ENCODE measurements around the gene TRIP12.
"Not testable (repeated sequence)": the region's sequence is repeated elsewhere in the genome, so short reads cannot be mapped to it uniquely, and the experiment has no call there.

The TRIP12 gene

DNA sequence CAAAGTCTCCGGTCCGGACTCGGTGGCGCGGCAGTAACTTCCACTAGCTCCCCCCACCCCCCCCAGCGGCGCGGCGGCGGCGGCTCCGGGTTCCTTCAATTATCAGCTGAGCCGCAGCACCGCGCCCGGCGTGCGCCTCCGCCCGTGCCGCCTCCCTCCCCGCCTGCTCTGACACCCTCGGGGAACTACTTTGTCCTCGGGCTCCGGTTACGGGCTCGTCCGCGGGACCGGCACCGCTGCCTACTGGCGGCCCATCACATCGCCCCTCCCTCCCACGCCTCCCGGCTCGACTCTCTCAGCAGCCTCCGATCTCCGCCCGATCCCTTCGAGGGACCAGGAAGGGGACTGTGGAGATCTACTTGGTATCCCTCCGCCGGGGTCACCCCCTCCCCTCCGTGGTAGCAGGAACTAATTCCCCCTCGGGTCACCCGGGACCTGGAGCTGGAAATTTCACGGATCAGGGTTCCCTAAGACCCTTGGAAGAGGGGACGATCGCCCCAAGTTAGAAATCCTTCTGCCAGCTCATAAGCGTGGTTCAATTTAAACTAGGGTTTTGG, at the start of gene TRIP12:
Gene TRIP12 (minus strand): TSS at position 118 of the 557 bp plus-strand sequence. CDS start 41,930 bp downstream, outside the sequence.
- DNase-seq = peak; percentile 90

DNA sequence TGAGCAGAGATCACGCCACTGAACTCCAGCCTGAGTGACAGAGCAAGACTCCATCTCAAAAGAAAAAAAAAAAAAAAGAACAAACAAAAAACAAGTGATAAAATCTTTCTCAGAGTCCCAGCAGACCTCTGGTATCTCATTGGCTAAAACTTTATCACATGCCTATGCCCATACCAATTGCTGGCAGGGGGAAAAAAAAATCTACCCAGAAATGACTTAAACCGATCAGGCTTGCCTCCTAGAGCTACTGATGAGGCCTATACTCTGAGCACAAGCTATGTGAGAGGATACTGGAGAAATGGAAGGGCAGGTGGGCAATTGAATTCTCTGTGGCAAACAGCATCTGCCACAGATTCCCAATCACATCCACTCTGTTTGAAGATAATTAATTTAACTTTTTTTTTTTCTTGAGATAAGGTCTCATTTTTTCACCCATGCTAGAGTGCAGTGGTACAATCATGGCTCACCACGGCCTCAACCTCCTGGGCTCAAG, 49.5 kb upstream of the TRIP12 start:
- DNase-seq = no peak

DNA sequence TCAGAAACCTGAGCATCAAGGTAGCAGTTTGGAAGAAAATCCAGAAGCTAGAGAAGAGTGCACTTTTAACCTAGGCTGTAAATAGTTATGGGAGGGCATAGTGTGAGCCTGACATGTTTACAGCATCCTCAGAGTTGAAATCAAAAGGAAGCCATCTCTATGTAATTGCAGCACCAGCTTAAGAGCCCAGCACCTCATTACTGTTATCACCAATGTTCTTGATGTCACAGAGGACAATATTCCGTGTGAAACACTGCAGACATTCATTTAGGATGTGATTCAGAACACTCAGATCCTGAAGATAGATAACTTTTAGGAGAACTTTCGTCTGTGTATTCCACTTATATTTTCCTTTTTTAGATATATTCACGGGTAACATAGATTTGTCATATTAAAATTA, 48.6 kb upstream of the TRIP12 start:
- no peak for DNase-seq

DNA sequence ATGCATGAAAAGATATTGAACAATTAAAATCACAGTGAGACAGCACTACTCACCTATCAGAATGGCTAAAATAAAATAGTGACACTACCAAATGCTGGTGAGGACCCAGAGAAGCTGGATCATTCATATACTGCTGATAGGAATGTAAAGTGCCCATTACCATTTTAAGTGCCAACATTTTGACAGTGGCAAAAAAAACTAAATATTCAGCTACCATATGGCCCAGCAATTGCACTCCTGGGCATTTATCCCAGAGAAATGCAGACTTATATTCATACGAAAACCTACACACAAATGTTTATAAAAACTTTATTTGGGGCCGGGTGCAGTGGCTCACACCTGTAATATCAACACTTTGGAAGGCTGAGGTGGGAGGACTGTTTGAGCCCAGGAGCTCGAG, 48.1 kb upstream of the TRIP12 start:
- no peak for DNase-seq

DNA sequence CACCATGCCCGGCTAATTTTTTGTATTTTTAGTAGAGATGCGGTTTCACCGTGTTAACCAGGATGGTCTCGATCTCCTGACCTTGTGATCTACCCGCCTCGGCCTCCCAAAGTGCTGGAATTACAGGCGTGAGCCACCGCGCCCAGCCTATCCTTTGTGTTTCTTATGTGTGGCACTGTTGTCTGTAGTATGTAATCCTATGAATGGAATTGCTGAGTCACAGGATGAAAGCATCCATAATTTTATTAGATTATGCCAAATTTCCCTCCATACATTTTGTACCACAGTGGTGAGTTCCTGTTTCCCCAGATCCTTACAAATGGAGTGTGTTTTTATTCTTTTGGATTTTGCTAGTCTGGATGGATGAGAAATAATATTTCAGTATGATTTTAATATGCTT, 41.8 kb upstream of the TRIP12 start:
- DNase-seq = not testable (repeated sequence)

DNA sequence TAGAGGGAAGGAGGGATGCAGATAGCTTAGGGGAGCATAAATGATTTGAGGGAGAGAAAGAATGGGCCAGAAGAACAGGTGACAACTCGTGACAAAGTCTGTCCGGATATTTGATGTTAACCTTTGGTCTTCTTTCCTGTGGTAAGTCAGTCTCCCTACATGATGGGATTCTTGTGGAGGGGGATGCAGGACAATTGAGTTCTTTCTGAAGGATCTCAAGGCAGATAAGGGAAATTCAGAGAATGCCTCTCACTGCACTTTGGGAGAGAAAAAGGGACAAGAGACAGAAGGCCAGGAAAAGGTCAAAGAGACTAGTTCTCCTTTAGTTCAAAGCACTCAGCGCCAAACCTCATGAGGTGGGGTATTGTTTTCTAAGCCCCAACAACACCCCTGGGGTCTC, 34.7 kb upstream of the TRIP12 start:
- DNase-seq = no peak

DNA sequence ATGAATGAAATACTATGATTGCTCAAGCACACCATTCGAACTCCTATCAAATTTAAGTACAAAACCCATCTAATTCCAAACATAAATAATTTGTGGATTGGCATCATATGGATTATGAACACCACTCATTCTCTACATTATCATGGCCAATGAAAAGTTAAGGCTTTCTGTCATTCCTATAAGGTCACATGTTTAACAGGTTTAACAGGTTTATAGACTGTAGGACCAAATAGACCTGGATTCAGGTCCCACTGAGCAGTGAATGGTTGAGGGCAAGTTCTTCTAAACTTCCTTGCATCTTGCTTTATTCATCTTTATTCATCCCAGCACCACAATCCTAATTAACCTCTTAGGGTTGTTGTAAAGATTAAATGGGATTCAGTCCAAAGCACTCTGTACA, 33.9 kb upstream of the TRIP12 start:
- DNase-seq = no peak

DNA sequence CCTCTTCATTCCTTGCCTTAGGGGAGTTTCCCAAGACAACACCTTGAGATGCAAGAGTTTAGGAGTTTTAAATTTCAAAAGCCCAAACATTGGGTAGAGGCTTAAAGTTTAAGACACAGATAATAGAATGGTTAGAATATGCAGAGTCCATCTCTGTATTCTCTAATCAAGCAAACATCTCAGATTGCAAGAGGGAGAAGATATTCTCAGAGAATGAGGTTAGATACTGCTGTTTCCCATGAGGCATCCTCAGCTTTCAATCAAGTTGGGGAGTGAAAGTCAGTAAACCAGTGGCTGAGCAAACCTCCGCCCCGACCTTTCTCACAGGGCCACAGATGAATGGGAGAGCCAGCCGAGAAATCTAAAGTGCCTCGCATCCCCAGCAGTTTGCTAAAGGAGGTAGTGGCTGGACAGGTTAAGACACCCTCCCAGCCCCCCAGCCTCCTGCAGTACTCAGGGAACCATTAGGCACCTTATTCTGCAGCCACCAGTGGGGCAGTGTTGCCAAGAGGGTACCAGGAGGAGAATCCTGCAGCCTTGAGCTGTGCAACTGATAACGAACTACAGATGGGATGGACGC, 30.5 kb upstream of the TRIP12 start:
- no peak for DNase-seq

DNA sequence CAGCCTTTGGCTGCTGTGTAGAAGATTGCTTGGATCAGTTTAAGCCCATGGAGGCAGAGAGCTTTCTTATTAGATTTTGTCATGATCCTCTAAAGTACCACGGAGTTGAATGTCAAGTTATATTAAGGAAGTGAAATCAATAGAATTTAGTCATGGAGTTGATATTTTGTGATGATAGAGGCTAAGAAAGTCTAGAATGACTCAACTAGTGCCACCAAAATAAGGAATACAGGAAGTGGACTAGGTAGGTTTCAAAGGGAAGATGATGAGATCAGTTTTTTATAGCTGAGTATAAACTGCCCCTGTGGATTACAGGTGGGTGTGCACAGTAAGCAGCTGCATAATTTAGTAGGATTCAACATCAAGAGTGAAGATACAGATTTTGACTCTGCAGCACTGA, 25.7 kb upstream of the TRIP12 start:
- DNase-seq = no peak

DNA sequence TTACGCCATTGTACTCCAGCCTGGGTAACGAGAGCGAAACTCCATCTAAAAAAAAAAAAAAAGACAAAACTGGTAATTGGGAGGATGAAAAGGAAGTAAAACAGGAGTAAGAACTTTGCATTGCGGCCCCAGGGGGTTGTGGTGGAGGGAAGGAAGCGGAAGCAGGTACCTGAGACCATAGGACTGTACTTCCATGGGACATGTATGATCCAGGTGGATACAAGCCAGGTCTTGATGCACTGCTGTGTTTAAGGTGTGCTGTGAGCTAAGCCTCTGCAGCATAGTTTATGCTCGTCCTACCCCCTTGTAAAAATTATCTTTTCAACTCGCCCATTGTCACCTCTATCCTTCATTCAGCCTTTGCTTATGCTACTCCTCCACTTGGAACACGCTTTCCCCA, 24.2 kb upstream of the TRIP12 start:
- no peak for DNase-seq

DNA sequence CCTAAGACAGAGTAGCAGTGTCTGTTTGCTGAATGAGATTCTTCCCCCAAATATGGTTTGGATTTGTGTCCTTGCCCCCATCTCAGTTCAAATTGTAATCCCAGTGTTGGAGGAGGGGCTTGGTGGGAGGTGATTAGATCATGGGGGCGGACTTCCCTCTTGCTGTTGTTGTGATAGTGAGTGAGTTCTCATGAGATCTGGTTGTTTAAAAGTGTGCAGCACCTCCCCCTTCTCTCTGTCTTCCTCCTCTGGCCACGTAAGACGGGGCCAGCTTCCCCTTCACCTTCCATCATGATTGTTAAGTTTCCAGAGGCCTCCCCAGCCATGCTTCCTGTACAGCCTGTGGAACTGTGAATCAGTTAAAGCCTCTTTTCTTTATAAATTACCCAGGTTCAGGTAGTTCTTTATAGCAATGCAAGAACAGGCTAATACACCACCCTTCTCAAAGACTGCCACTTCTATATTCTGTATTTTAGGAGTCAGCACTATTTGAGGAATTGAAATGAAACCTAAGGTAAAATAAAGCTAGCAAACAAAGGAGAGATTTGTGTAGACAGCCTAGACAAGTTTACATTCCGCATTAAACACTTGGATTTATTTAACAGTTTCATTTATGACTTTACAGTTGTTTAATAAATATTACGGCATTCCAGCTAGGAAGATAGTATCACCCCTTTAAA, 22.1 kb upstream of the TRIP12 start:
- DNase-seq = no peak

DNA sequence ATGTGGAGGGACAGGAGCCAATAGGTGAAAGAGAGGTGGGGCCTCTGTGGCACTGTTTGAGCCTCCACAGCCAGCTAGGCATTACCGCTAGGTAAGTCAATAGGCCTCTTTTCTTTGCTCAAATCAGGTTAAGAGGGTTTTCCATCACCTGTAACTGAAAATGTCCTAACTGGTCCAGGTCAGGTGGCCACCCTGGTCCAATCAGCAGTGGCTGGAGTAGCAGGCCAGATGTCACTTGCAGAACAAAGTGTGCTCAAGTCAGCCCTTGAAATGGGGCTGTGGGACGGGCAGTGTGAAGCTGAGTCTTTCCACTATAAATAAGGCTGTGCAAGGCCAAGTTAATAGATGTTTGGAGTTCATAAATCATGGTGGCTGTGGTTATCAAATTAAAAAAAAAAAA, 21.4 kb upstream of the TRIP12 start:
- no peak for DNase-seq

DNA sequence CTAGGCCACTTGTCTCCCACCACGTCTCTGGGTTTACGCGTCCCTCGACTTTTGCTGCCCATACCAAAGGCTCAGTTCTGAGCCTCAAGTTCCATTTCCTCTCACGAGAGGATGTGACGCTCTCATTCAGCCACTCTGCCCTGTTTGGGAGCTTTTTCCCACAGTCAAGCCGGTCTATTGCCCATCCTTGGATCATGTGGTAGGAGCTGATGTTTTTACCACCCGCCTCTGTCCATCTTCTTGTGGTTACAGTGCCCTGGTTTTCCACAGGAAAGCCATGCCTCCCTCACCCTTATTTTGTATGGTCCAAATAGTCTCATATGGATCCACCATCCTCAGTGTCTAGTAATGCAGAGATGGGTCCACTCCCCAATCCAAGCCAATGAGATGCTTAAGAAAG, 20.9 kb upstream of the TRIP12 start:
- DNase-seq = no peak

DNA sequence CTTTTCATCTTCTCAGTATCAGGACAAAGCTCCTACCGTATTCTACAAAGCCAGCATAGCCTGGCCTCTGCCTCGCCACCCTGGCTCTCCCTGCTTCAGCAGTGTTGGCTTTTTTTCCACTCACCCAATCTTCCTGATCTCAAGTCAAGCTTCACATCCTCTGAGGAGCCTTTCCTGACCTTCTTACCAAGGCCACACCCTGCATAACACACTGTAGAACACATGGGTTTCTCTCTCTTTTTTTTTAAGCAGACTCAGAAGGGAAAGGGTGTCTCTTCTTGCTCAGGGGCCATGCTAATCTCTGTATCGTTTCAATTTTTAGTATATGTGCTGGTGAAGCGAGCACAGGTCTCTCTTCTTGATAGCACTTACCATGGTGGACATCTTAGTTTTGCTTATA, 15.7 kb upstream of the TRIP12 start:
- DNase-seq = no peak

DNA sequence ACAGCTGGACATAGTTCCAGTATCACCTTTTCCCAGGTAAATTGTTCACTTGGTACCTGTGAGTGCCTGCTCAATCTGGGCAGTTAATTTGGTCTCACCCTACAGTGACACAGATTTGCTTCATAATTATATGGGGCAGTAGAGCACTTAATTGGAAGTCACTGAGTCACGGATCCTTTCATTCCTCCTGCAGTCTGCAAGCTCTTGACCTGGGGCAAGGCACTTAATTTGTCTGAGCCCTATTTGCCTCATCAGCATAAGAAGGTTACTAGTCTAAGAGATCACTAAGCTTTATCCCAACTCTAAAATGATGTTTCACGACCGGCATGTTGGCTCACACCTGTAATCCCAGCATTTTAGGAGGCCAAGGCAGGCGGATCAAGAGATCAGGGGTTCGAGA, 9.4 kb upstream of the TRIP12 start:
- no peak for DNase-seq

DNA sequence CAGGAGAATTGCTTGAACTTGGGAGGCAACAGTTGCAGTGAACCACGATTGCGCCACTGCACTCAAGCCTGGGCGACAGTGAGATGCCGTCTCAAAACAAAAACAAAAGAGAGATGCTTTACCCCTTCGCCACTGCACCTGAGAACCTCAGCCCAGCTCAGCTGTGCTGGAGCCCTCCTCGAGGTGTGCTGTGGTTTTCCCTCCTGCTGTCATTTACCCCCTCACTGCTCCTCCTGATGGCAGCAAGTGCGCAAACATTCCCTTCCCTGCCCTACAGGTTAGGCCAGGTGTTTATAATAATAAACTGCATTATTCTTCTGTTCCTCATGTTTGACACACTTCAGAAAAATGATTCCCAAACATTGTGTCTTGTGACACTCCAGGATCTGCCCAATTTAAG, 8.8 kb upstream of the TRIP12 start:
- DNase-seq = no peak

DNA sequence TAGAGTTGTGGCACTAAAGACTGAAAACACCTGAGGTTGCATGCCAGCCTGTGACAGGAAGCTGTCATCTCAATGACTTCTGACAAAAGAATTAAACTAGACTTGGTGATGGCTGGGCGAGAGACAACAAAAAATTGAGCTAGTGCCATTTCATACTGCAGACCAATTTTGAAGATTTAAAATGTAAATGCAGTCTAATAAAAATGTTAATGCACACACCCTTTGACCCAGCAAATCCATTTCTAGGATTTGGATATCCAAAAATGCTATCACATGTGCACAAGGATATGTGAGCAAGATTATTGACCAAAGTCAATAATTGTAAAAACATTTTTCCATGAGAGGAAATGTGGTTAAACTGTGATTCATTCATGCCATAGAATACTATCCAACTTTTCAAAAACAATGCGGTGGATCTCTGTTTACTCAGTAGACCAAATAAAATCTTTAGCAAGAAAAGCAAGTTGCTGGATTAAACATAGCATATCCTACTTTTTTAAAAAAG, 6.1 kb upstream of the TRIP12 start:
- no peak for DNase-seq

DNA sequence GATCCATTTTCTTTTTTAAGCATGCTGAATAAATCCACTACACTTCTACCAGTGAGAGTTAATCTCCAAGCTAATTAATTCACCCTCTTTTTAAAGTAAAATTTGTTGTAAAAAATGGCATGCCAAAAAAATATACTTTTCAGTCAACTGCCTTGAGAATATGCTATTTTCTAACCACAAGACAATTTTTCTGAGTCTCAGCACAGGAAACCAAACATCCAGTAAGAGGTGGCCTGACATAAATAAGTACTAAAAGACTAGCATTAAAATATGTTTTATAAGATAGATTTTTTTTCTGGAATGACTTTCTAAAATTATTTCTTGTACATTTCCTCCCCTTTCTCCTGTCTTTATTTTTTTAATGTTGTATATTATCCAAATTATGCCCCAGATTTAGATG, 3.4 kb upstream of the TRIP12 start:
- DNase-seq = no peak

DNA sequence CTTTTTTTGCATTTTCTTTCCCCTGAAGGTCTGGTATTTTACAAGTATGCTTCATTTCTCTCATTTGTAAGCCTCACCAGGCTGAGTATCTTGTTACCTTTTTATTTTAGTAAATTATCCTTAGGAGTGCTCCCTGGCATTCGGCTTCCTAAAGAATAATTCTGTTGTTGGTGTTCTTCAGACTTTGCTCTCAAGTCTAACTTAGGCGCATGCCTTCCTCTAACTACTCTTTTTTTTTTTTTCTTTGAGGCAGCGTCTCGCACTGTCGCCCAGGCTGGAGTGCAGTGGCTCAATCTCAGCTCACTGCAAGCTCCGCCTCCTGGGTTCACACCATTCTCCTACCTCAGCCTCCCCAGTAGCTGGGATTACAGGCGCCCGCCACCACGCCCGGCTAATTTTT, 2.7 kb upstream of the TRIP12 start:
- DNase-seq = not testable (repeated sequence)

DNA sequence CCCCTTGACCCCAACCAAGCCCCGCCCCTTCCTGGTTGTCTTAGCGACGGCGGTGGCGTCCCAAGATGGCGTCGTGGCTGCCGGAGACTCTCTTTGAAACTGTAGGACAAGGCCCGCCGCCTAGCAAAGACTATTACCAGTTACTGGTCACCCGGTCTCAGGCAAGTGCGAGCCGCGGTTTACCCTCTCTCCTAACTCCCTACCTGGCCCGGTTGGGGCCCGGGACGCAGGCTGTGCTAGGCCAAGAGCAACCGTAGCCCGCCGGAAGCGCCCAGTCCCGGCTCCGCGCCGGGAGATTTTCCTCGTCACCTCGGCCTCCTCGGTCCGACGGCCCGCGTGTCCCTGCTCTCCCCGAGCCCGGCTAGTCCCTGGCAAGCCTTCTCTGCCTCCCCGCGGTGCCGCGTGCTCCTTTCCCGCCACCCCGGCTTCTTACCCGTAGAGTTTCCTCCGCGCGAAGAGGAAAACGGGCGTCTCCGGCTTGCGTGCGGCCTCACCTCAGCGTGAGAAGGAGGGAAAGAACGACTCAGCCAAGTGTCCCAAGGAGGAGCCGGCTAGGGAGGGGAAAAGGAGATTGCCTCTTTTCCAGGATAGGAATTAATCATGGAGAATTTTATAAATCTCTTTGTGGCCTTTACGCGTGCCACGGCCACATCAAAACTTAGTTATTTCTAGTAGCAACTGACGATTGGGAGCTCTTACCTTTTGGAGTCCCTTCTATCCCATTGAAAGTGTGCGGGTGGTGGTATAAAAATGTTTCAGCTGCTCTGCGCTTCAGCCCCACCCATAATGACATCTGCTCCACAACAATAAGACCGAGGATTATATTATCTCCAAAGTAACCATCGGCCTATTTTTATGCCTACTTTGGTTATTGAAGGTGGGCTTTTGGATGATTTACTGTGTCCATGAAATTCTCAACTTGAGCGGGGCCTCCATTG, 909 bp upstream of the TRIP12 start, which contains the start of gene FBXO36:
Gene FBXO36 (plus strand): TSS at position 55 of the 938 bp plus-strand sequence. CDS start 11 bp downstream, at position 66.
- peak; percentile 89 for DNase-seq

DNA sequence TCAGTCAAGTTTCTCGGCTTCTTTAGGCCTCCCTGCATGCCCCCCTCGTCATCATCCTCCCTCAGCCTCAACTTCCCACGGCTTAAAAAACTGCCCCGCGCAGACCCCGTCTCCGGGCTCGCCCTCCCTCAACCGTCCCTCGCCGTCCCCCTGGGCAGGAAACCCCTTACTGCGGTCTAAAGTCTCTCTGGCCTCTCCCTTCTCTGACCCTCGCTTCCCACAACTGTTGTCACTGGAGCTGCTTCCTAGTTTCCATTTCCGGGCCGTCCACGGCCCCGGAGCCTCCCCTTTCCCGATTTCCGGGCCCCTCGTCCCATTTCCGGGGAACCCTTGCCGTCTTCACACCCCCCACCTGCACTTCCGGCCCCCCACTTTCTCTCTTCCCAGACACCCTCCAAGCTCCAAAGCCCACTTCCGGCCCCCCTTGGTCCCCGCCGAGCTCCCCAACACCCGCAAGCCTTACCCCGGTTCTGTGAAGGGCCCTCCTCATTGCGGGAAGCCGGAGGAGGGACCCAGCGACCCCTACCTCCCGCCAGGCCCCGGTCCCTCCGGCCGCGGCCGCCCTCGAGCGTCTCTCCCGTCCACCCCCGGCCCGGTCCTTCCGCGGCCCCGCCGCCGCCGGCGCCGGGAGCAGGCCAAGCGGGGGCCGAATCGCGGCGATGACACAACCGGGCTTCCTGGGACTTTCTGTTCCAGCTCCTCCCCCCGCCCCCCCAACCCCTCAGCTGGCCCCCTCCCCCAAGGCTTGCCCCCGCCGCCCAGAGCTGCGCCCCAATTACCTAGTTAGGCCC, 513 bp downstream of the TRIP12 start:
- DNase-seq = peak; percentile 41

DNA sequence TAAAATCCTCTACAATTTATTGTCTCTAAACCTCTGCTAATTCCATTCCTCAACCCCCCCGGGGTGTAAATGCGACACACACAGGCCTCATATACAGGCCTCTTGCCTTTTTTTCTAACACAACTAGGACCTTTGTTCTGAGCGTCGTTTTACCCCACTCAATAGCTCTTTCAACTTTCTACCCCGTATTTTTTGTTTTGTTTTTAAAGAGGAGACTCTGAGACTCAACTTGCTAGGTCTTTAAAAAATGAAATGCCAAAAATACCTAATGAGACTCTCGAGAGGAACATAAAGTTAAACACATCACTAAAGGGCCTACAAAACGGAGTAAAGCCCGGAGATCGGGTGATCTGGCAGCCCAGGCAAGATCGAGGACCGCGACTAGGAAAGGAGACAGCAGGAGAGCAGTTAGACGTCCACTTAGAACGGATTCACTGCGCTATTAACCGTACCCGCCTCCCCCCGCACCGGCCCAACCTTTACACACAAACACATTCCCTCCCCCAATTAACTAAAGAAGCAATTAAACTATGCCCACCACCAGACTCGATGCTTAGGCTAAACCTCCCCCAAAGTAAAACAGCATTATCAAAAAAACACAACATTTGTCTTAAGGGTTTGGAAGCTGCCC, 1.7 kb downstream of the TRIP12 start:
- DNase-seq = no peak
